Thymus (tissue), 11 donors: ENCODE measurements around the gene TJP2. TPM values are rescaled to one million over a fixed set of nuclear protein-coding genes. Genes with fewer than 3 reads are reported as not detected.

ENCODE experiments used
- DNase-seq, 9 donors: peaks; one replicate each; pipeline ENCODE4 v3.0.0-alpha.2; 2013; ENCODE audit warnings: low spot score in 9 of 9, low read depth in 6 of 9, missing footprints in 1 of 9
- H3K27ac ChIP-seq, 2 donors: one replicate each; pipeline ENCODE4 v1.5.1; 2013; ENCODE audit warnings: control low read depth in 1 of 2, low read depth in 1 of 2, low read length in 1 of 2, mild to moderate bottlenecking in 1 of 2, moderate library complexity in 1 of 2
- H3K27me3 ChIP-seq, 2 donors: one replicate each; pipeline ENCODE4 v1.5.1; 2013; ENCODE audit warnings: low read length in 1 of 2; ENCODE audit not compliant: control insufficient read depth in 2 of 2, insufficient read depth in 1 of 2
- H3K36me3 ChIP-seq, 2 donors: one replicate each; pipeline ENCODE4 v1.5.1; 2013; ENCODE audit warnings: low read length in 1 of 2, mild to moderate bottlenecking in 1 of 2, moderate library complexity in 1 of 2; ENCODE audit not compliant: control insufficient read depth in 2 of 2, insufficient read depth in 2 of 2
- H3K4me1 ChIP-seq, 2 donors: one replicate each; pipeline ENCODE4 v1.5.1; 2013; ENCODE audit warnings: low read length in 2 of 2; ENCODE audit not compliant: control insufficient read depth in 2 of 2, insufficient read depth in 2 of 2
- H3K4me3 ChIP-seq, 2 donors: one replicate each; pipeline ENCODE4 v1.5.1; 2013; ENCODE audit warnings: low read length in 2 of 2, control low read depth in 1 of 2, mild to moderate bottlenecking in 1 of 2
- H3K9me3 ChIP-seq, 2 donors: one replicate each; pipeline ENCODE4 v1.5.1; 2013; ENCODE audit warnings: low read length in 1 of 2, mild to moderate bottlenecking in 1 of 2; ENCODE audit not compliant: control insufficient read depth in 2 of 2, insufficient read depth in 1 of 2
- WGBS: extraction: QIAGEN DNeasy Blood & Tissue Kit; methylation state at CpG from one replicate; pipeline ENCODE4 v1.1.7; 2013; 5-methylcytosine and 5-hydroxymethylcytosine counted together
- polyA plus RNA-seq: library from polyadenylated mRNA; stranded (reverse); fragments of 200-250 nt; gene quantifications from one replicate; pipeline ENCODE4 v1.2.3, GENCODE V29; 2013
- total RNA-seq: library from RNA; stranded (reverse); fragments of 120-200 nt; gene quantifications from one replicate; pipeline ENCODE4 v1.2.4, GENCODE V29; 2013
- donor health status: healthy.

TJP2 gene
- total and polyA plus RNA-seq, 2 donors: 31.5 to 45.3 TPM

DNA sequence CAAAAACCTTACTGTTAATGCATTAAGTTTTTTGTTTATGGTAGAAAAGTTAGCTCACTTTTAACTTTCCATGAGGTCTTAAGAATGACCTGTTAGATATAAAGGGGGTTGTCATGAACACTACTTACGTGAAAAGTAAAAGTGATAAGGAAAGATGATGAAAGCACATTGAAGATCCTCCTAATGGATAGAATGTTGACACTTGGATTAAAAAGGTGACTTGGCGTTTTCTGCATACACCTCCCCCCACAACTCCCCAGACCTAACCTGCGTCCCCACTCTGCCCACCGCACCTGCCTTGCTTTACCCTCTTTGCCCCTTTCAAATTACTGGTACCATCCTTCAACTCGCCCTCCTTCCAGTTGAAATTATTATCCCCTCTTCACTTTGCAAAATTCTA lies 32.0 kb downstream of the TJP2 start:
- Histone ChIP-seq H3K27me3 (no peaks in the 10 kb centered on the region), H3K9me3 (no peaks in the 10 kb centered on the region), H3K27ac (no peak overlapping the region), H3K4me3 (no peak overlapping the region), H3K36me3 (no peaks in the 10 kb centered on the region), H3K4me1 (peaks cover 0 to 2% of the 10 kb centered on the region in 2 donors)
- DNase-seq: no peak
- over 99% methylated on average over 5 of the region's 5 CpGs for WGBS

DNA sequence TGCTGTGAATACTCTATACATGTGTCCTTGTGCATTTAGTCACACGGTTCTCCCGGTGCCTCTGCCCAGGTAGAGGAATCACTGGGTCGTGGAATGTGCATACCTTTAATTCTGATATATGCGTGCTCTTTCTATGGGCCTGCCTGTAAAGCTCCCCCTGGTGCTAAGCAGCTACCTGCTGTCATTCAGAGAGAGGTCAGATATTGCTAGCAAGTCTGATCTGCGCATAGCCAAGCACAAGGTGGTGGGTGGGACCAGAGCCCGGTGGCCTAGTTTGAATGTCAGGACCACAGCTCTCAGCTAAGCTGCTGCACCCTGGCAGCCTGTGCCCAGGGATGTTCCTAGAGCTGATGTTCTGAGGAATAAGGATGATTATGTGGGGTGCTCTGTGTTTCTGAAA lies 33.4 kb downstream of the TJP2 start:
- no peak overlapping the region for H3K27ac ChIP-seq
- H3K9me3 ChIP-seq: no peaks in the 10 kb centered on the region
- H3K36me3 ChIP-seq: no peaks in the 10 kb centered on the region
- no peak overlapping the region for H3K4me3 ChIP-seq
- peaks cover 0 to 2% of the 10 kb centered on the region in 2 donors for H3K4me1 ChIP-seq
- 93% methylated on average over 6 of the region's 6 CpGs for WGBS
- no peaks in the 10 kb centered on the region for H3K27me3 ChIP-seq
- no peak for DNase-seq

DNA sequence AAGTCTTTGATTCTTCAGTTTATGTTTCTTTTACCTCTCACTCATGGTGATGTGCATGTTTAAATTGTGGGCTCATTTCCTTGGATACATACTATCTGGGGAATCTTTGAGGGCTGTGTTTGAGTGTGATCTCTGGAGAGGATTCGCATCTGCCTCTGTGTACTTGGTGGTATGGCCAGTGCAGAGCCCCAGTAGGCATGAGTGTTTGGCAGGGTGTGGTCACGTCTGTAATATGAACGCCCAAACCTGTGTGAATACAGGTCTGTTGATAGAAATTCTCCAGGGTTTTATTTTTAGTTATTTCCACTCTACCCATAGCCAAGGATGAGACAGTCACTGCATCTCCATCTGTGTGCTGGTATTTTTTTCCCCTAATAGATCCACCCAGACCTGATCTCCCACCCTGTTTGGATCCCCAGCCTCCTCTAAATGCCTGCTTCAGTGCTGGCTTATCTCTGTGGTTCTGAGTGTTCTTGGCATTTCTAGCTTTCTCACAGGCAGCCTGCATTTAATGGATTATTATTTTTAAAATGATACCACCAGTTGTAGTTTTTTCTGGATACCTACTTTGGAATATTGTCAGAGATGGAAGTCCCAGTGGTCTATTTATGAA lies 37.5 kb downstream of the TJP2 start:
- 98% methylated on average over 3 of the region's 3 CpGs for WGBS

DNA sequence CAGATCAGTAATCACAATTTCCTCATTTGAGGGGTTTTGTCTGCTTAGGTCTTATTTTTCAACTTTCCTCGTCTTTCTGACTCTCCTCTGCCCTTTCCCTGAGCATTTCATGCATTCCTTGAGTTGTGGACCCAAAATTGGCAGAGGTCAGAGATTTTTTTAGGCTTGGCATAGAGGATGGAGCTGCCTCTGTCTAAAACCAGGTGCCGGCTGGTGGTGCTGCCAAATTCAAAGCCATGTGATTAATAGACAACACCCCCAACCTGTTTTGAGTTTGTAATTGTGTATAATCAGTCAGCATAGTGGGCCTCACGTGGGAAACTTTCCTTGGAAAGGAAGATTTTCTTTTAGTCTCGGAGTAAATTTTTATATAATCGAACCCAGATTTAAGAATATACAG lies 39.6 kb downstream of the TJP2 start:
- Histone ChIP-seq H3K9me3 (no peaks in the 10 kb centered on the region), H3K27me3 (no peaks in the 10 kb centered on the region), H3K4me3 (no peak overlapping the region), H3K36me3 (peaks cover 0 to 7% of the 10 kb centered on the region in 2 donors), H3K27ac (no peak overlapping the region), H3K4me1 (no peaks in the 10 kb centered on the region)
- WGBS: 94% methylated on average over 5 of the region's 5 CpGs
- no peak for DNase-seq

More for the DNA sequence above, 37.5 kb downstream of the TJP2 start:
- no peak for DNase-seq
- Histone ChIP-seq H3K9me3 (no peaks in the 10 kb centered on the region), H3K27me3 (no peaks in the 10 kb centered on the region), H3K27ac (no peak overlapping the region), H3K4me1 (no peaks in the 10 kb centered on the region), H3K4me3 (no peak overlapping the region), H3K36me3 (no peaks in the 10 kb centered on the region)

DNA sequence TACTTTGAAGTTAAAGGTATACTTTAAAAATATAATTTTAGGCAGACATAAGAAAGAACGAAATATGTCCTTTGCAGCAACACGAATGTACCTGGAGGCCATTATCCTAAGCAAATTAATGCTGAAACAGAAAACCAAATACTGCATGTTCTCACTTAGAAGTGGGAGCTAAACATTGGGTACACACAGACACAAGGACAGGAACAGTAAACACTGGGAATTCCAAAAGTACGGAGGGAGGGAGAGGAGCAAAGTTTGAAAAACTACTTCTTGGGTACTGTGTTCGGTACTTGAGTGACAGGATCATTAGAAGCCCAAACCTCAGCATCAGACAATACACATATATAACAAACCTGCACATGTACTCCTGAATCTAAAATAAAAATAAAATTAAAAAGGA lies 40.9 kb downstream of the TJP2 start:
- Histone ChIP-seq H3K36me3 (peaks cover 0 to 7% of the 10 kb centered on the region in 2 donors), H3K27me3 (no peaks in the 10 kb centered on the region), H3K9me3 (no peaks in the 10 kb centered on the region), H3K4me1 (no peaks in the 10 kb centered on the region), H3K4me3 (no peak overlapping the region), H3K27ac (no peak overlapping the region)
- DNase-seq: no peak
- 96% methylated on average over 4 of the region's 4 CpGs for WGBS

DNA sequence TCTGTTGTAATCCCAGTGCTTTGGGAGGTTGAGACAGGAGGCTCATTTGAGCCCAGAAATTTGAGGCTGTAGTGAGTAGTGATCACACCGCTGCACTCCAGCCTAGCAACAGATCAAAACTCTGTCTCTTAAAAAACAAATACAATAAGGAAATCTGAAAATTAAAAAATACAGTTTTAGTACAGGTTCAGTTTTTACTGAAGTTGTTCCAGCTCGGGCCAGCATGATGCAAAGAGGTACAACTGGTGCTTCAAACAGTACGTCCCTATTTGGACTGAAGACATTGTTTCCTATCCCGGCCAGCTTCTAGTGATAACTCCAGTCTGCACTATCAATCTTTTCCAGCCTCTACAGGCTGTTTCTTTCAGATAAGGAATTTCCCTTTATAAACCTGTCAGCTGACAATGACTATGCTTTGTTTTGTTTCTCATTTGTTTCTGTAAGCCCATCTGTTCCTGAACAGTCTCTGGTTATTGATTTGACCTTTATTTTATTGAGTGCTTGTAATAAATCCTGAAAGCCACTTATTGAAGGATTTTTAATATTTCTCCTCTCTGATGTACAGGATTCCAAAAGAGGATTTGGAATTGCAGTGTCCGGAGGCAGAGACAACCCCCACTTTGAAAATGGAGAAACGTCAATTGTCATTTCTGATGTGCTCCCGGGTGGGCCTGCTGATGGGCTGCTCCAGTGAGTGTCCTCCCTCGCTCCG lies 41.9 kb downstream of the TJP2 start:
- Histone ChIP-seq H3K9me3 (no peaks in the 10 kb centered on the region), H3K4me1 (no peaks in the 10 kb centered on the region), H3K27me3 (no peaks in the 10 kb centered on the region), H3K36me3 (peaks cover 0 to 12% of the 10 kb centered on the region in 2 donors), H3K27ac (no peak overlapping the region), H3K4me3 (no peak overlapping the region)
- WGBS: 93% methylated on average over 9 of the region's 9 CpGs
- DNase-seq: no peak

DNA sequence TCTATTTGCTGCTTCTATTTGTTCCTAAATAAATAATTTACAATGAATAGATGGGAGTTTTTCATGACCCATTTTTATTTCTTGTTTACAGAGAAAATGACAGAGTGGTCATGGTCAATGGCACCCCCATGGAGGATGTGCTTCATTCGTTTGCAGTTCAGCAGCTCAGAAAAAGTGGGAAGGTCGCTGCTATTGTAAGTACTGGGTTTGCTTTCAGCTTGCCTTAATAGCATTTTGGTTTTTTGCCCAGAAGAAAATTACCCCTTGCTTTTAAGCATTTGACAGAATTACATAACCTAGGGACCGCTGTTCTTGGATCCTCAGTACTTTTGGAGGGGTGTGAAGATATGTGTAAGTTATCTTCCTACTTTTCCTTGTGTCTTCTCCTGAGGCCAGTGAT lies 44.1 kb downstream of the TJP2 start:
- Histone ChIP-seq H3K36me3 (peaks cover 0 to 22% of the 10 kb centered on the region in 2 donors), H3K9me3 (no peaks in the 10 kb centered on the region), H3K4me1 (no peaks in the 10 kb centered on the region), H3K4me3 (no peak overlapping the region), H3K27ac (no peak overlapping the region), H3K27me3 (no peaks in the 10 kb centered on the region)
- no peak for DNase-seq
- 94% methylated on average over 3 of the region's 3 CpGs for WGBS

DNA sequence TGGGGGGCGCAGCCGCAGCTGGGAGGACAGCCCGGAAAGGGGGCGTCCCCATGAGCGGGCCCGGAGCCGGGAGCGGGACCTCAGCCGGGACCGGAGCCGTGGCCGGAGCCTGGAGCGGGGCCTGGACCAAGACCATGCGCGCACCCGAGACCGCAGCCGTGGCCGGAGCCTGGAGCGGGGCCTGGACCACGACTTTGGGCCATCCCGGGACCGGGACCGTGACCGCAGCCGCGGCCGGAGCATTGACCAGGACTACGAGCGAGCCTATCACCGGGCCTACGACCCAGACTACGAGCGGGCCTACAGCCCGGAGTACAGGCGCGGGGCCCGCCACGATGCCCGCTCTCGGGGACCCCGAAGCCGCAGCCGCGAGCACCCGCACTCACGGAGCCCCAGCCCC lies 47.0 kb downstream of the TJP2 start:
- 98% methylated on average over 47 of the region's 47 CpGs for WGBS
- DNase-seq: no peak
- no peak overlapping the region for H3K27ac ChIP-seq

DNA sequence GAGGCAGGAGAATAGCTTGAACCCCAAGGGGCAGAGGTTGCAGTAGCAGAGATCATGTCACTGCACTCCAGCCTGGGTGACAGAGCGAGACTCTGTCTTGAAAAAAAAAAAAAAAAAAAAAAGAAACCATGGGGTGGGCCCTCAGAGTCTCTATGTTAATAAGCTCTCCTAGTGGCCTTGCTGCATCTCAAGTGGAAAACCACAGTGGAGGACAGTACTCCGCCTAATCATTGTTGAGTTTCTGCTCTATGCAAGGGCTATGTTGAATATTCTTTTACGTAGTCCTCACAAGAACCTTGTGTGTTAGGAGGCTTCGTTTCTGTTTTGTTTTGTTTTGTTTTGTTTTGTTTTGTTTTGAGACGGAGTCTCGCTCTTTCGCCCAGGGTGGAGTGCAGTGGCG lies 48.9 kb downstream of the TJP2 start:
- Histone ChIP-seq H3K36me3 (peaks cover 7 to 19% of the 10 kb centered on the region in 2 donors), H3K4me1 (no peaks in the 10 kb centered on the region), H3K27ac (no peak overlapping the region), H3K27me3 (no peaks in the 10 kb centered on the region), H3K4me3 (no peak overlapping the region), H3K9me3 (no peaks in the 10 kb centered on the region)
- no peak for DNase-seq
- 98% methylated on average over 8 of the region's 8 CpGs for WGBS

More for the DNA sequence above, 47.0 kb downstream of the TJP2 start:
- Histone ChIP-seq H3K9me3 (no peaks in the 10 kb centered on the region), H3K4me3 (no peak overlapping the region), H3K27me3 (no peaks in the 10 kb centered on the region), H3K4me1 (no peaks in the 10 kb centered on the region), H3K36me3 (peaks cover 0 to 22% of the 10 kb centered on the region in 2 donors)
